Lower leg skin (tissue), 3 donors: ENCODE data around the gene HS6ST1.

Source experiments
- CTCF ChIP-seq, 3 donors: fragments of 450-650 bp; IDR thresholded peaks; one replicate each; pipeline ENCODE4 v1.5.1; 2016; ENCODE audit warnings: antibody characterized with exemption in 3 of 3, mild to moderate bottlenecking in 3 of 3, moderate library complexity in 2 of 3
- POLR2A ChIP-seq, 2 donors: fragments of 450-650 bp; IDR thresholded peaks; one replicate each; pipeline ENCODE4 v1.6.1; 2016 to 2017; ENCODE audit warnings: antibody characterized with exemption in 2 of 2, mild to moderate bottlenecking in 1 of 2, moderate library complexity in 1 of 2

- TF ChIP-seq CTCF (IDR thresholded peaks at IDR 0.05): no peak
- no peak for TF ChIP-seq POLR2A (IDR thresholded peaks at IDR 0.05)
These were observed 13.5 kb upstream of the HS6ST1 start for GRCh38 chr2:128332091-128332634.
